Upper lobe of left lung (tissue), 4 donors: ENCODE measurements around the gene STARD4.

Experiments used
- EP300 ChIP-seq, 4 donors: sonication (generic); formaldehyde crosslinking; IDR thresholded peaks; one replicate each; pipeline ENCODE4 v1.5.1; 2017; ENCODE audit warnings: antibody characterized with exemption in 4 of 4, control low read depth in 2 of 4
- POLR2AphosphoS5 ChIP-seq, 2 donors: sonication (generic); formaldehyde crosslinking; IDR thresholded peaks; one replicate each; pipeline ENCODE4 v1.5.1; 2017; ENCODE audit warnings: antibody characterized with exemption in 2 of 2

DNA sequence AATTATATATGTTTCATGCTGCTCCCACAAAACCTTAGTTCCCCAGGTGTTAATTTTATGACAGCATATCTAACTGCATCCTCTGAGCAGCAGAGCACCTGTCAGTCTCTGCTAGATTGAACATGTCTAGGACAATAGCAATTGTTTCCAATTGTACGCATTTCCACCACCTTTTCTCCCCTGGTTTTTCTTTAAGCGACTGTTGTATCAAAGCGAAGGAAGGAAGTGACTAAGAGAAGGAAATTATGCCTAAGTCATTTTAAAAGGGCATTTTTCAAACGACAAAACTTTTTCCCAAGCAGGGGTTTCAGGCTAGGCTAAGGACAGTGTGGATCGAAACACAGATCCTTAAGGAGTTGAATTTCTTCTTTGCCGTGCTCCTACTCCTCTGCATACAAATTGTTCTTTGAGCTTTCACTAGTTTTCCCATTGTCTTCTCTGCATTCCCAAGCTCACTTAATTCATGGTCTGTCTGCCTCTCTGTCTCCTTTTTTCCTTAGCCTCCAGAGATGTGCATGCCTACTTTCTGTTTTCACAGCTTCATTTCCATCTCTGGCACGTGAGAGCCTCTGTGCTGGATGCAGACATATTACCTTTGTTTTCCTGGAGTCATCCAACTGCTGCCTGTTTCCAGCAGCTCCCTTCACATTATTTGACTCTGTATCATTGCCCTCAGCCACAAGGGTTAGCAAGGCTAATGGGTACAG lies 39.4 kb upstream of the STARD4 start:
- TF ChIP-seq POLR2AphosphoS5 (IDR thresholded peaks at IDR 0.05) (no peak), EP300 (IDR thresholded peaks at IDR 0.05) (no peak)
